WERI-Rb-1 (cell line): Measurements from ENCODE around the gene RBM26.
"Not testable (repeated sequence)": the region's sequence is repeated elsewhere in the genome, so short reads cannot be mapped to it uniquely, and the experiment has no call there.

Experiments
- DNase-seq: peaks from one replicate; pipeline ENCODE4 v3.0.0-alpha.2; 2020
- H3K27ac ChIP-seq: fragments of 250-450 bp; sonication (Bioruptor Pico); 2 replicates; pipeline ENCODE4 v1.5.1; 2020; ENCODE audit warnings: mild to moderate bottlenecking, moderate library complexity
- H3K27me3 ChIP-seq: fragments of 250-450 bp; sonication (Bioruptor Pico); 2 replicates; pipeline ENCODE4 v1.5.1; 2021; ENCODE audit warnings: mild to moderate bottlenecking, low read depth, moderate library complexity; ENCODE audit not compliant: insufficient read depth, severe bottlenecking
- H3K36me3 ChIP-seq: fragments of 250-450 bp; sonication (Bioruptor Pico); 2 replicates; pipeline ENCODE4 v1.5.1; 2020; ENCODE audit warnings: mild to moderate bottlenecking, moderate library complexity
- H3K4me3 ChIP-seq: 2 replicates; pipeline ENCODE4 v1.5.1; 2011; ENCODE audit warnings: low read depth, mild to moderate bottlenecking, control low read depth, low read length
- H3K9me3 ChIP-seq: fragments of 250-450 bp; sonication (Bioruptor Pico); 2 replicates; pipeline ENCODE4 v1.5.1; 2021; ENCODE audit warnings: mild to moderate bottlenecking, moderate library complexity; ENCODE audit not compliant: severe bottlenecking
- CTCF ChIP-seq: IDR thresholded peaks from 2 replicates; pipeline ENCODE4 v1.5.1; 2011; ENCODE audit warnings: low read depth, mild to moderate bottlenecking, control low read depth, inconsistent platforms, low read length

RBM26 gene

GRCh38 chr13:79359064-79359463 lies 47.0 kb downstream of the RBM26 start:
- Histone ChIP-seq H3K27ac (no peak overlapping the region), H3K9me3 (no peaks in the 10 kb centered on the region), H3K36me3 (peaks cover 12% of the 10 kb centered on the region), H3K4me3 (no peak overlapping the region), H3K27me3 (no peaks in the 10 kb centered on the region)
- DNase-seq: no peak
- no peak for TF ChIP-seq CTCF

GRCh38 chr13:79354285-79354684 lies 51.8 kb downstream of the RBM26 start:
- no peak overlapping the region for H3K4me3 ChIP-seq
- H3K9me3 ChIP-seq: no peaks in the 10 kb centered on the region
- peaks cover 14% of the 10 kb centered on the region for H3K36me3 ChIP-seq
- TF ChIP-seq CTCF: no peak
- H3K27me3 ChIP-seq: no peaks in the 10 kb centered on the region
- H3K27ac ChIP-seq: no peak overlapping the region
- no peak for DNase-seq

- no peak overlapping the region for H3K4me3 ChIP-seq
- H3K27ac ChIP-seq: no peak overlapping the region
- TF ChIP-seq CTCF: no peak
- H3K27me3 ChIP-seq: no peaks in the 10 kb centered on the region
- H3K9me3 ChIP-seq: no peaks in the 10 kb centered on the region
- H3K36me3 ChIP-seq: peaks cover 14% of the 10 kb centered on the region
- no peak for DNase-seq
These were observed 52.4 kb downstream of the RBM26 start for GRCh38 chr13:79353693-79354092.

GRCh38 chr13:79352107-79352506 lies 53.9 kb downstream of the RBM26 start:
- H3K27me3 ChIP-seq: no peaks in the 10 kb centered on the region
- peaks cover 11% of the 10 kb centered on the region for H3K36me3 ChIP-seq
- H3K27ac ChIP-seq: no peak overlapping the region
- no peak for DNase-seq
- H3K9me3 ChIP-seq: no peaks in the 10 kb centered on the region
- no peak for TF ChIP-seq CTCF
- no peak overlapping the region for H3K4me3 ChIP-seq

GRCh38 chr13:79349608-79350007 lies 56.4 kb downstream of the RBM26 start:
- not testable (repeated sequence) for H3K27ac ChIP-seq, DNase-seq, H3K4me3 ChIP-seq, H3K36me3 ChIP-seq, H3K9me3 ChIP-seq, H3K27me3 ChIP-seq

- no peaks in the 10 kb centered on the region for H3K9me3 ChIP-seq
- DNase-seq: no peak
- no peak overlapping the region for H3K4me3 ChIP-seq
- H3K27ac ChIP-seq: no peak overlapping the region
- H3K27me3 ChIP-seq: no peaks in the 10 kb centered on the region
- no peak for TF ChIP-seq CTCF
- H3K36me3 ChIP-seq: peaks cover 3% of the 10 kb centered on the region; the same call in 1 of the 2 replicates
These were observed 57.0 kb downstream of the RBM26 start for GRCh38 chr13:79349011-79349410.
